Ovary (tissue), 9 donors: ENCODE results near the gene GATB. TPM values are rescaled to one million over a fixed set of nuclear protein-coding genes. Genes with fewer than 3 reads are reported as not detected.

ENCODE experiments used
- DNase-seq, 5 donors: peaks; one replicate each; pipeline ENCODE4 v3.0.0-alpha.2; 2019 to 2020
- H3K27ac ChIP-seq, 2 donors: fragments of 200-600 bp; one replicate each; pipeline versions ENCODE4 v1.5.1 to v1.8.0; 2019 to 2022
- H3K27me3 ChIP-seq: fragments of 200-600 bp; one replicate; pipeline ENCODE4 v1.8.0; 2022
- H3K36me3 ChIP-seq: fragments of 200-600 bp; sonication (generic); one replicate; pipeline ENCODE4 v1.5.1; 2019
- H3K4me1 ChIP-seq: one replicate; pipeline ENCODE4 v1.8.1; 2013; ENCODE audit warnings: mild to moderate bottlenecking, moderate library complexity; ENCODE audit not compliant: insufficient read depth
- H3K4me3 ChIP-seq: fragments of 200-600 bp; sonication (generic); one replicate; pipeline ENCODE4 v1.5.1; 2017
- H3K9me3 ChIP-seq, 2 donors: fragments of 200-600 bp in 1 of 2; sonication (generic) in 1 of 2; one replicate each; pipeline versions ENCODE4 v1.5.1 to v1.8.1; 2013 to 2019; ENCODE audit warnings: mild to moderate bottlenecking in 1 of 2, moderate library complexity in 1 of 2
- EP300 ChIP-seq: sonication (generic); formaldehyde crosslinking; IDR thresholded peaks from one replicate; pipeline ENCODE4 v1.6.1; 2017; ENCODE audit warnings: antibody characterized with exemption
- POLR2A ChIP-seq: fragments of 450-650 bp; IDR thresholded peaks from one replicate; pipeline ENCODE4 v1.6.1; 2017; ENCODE audit warnings: antibody characterized with exemption, mild to moderate bottlenecking, moderate library complexity
- WGBS, 3 donors: extraction: QIAGEN DNeasy Blood & Tissue Kit in 1 of 3; methylation state at CpG; one replicate each; pipeline versions ENCODE4 v1.1.5 to v1.1.7; 2013 to 2017; 5-methylcytosine and 5-hydroxymethylcytosine counted together
- intact Hi-C, 4 donors: fragments of 100-400 bp; cut with DNase I; formaldehyde crosslinking; loops; one replicate each; pipeline versions ENCODE4 v1.11.0 to v1.15.1; 2022 to 2023
- polyA plus RNA-seq, 2 donors: library from polyadenylated mRNA; stranded (reverse); fragments of 200-250 nt in 1 of 2; fragments of 350-450 nt in 1 of 2; fragmentation: Illumina TruSeq in 1 of 2; extraction: RNeasy Lipid Tissue Mini Kit (QIAGEN cat#74804) in 1 of 2; gene quantifications; one replicate each; pipeline ENCODE4 v1.2.3, GENCODE V29; 2013 to 2014
- total RNA-seq, 7 donors: library from RNA; depleted of rRNA in 2 of 7; stranded (reverse); fragments of >200 nt in 2 of 7; fragmentation: NEBNext Ultra II Directional in 3 of 7; extraction: Animal tissue kit (Norgen Biotek cat#: 25700) in 3 of 7; gene quantifications; one replicate each; pipeline versions ENCODE4 v1.1.0 to v1.2.4, GENCODE V29; 2016 to 2023
- TF ChIP-seq, protein P1 (sequence below), 3 donors: fragments of 450-650 bp in 2 of 3; fragments of 200-600 bp in 1 of 3; IDR thresholded peaks; one replicate each; pipeline versions ENCODE4 v1.5.1 to v1.8.0; 2016 to 2022; ENCODE audit warnings: antibody characterized with exemption in 3 of 3, mild to moderate bottlenecking in 1 of 3
- donor health status: DM: no; HTN: no; CAD: no; lungs with moderate emphysema.
- donor health status: DM: no; HTN: no; CAD: no.
- donor health status: Bipolar disorder and iron deficiency.
- donor health status: DM: yes; HTN: yes; CAD: no.
- donor health status: DM: no; HTN: no; CAD: no.
- donor health status: DM: yes; HTN: yes; CAD: no.

GATB gene
- total and polyA plus RNA-seq, 9 donors = 10.0 to 21.3 (median 13.0) TPM

DNA sequence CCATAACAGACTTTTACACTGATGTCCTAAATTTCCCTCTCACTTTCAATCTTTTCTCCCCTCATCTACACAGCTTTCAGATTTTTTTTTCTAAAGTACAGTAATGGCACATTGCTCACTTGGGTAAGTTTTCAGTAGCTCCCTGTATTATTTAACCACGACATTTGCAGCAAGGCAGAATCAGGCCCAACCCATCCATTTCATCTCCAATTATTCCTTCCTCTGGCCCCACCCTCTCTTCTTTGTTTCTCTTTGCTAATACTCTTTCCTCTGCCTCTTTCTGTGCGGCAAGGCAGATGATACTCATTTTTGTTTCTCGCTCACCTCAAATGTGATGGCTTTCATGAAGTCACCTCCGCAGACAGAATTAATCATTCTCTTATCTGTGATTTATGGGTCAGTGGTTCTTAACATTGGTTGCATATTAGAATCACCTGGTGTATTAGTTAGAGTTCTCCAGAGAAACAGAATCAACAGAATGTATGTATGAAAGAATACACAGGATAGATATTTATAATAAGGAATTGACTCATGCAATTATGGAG, 43.4 kb upstream of the GATB start:
- no peak overlapping the region for H3K4me3 ChIP-seq
- H3K4me1 ChIP-seq = no peaks in the 10 kb centered on the region
- no peak for DNase-seq
- no peak overlapping the region for H3K27ac ChIP-seq
- WGBS, 3 donors = 85 to 92% (median 92%) methylated on average over 4 of the region's 4 CpGs
- intact Hi-C loops = no loop called here
- no peaks in the 10 kb centered on the region for H3K27me3 ChIP-seq
- no peaks in the 10 kb centered on the region for H3K9me3 ChIP-seq
- no peak for TF ChIP-seq EP300
- TF ChIP-seq POLR2A = no peak
- TF ChIP-seq, protein P1, sequence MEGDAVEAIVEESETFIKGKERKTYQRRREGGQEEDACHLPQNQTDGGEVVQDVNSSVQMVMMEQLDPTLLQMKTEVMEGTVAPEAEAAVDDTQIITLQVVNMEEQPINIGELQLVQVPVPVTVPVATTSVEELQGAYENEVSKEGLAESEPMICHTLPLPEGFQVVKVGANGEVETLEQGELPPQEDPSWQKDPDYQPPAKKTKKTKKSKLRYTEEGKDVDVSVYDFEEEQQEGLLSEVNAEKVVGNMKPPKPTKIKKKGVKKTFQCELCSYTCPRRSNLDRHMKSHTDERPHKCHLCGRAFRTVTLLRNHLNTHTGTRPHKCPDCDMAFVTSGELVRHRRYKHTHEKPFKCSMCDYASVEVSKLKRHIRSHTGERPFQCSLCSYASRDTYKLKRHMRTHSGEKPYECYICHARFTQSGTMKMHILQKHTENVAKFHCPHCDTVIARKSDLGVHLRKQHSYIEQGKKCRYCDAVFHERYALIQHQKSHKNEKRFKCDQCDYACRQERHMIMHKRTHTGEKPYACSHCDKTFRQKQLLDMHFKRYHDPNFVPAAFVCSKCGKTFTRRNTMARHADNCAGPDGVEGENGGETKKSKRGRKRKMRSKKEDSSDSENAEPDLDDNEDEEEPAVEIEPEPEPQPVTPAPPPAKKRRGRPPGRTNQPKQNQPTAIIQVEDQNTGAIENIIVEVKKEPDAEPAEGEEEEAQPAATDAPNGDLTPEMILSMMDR (IDR thresholded peaks at IDR 0.05) = no peak
- H3K36me3 ChIP-seq = no peaks in the 10 kb centered on the region

DNA sequence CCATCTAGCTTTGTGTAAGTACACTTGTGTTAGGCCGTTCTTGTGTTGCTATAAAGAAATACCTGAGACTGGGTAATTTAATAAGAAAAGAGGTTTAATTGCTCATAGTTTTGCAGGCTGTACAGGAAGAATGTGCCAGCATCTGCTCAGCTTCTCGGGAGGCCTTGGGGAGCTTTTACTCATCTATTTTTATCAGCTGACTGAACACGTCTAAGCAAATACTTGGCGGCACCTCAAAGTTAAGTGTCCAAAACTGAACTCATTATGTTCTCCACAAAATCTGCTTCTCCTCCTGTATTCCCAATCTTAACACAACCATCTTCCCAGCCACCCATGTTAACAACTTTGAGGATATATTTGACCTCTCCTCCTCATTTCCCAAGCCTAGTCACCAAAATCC, 42.4 kb upstream of the GATB start:
- intact Hi-C loops = no loop called here
- H3K4me1 ChIP-seq = no peaks in the 10 kb centered on the region
- no peaks in the 10 kb centered on the region for H3K36me3 ChIP-seq
- H3K9me3 ChIP-seq = no peaks in the 10 kb centered on the region
- TF ChIP-seq EP300 (no peak), POLR2A (no peak)
- TF ChIP-seq, protein P1 (IDR thresholded peaks at IDR 0.05) = no peak
- 50 to 59% (median 50%) methylated on average over 4 of the region's 4 CpGs for WGBS, 3 donors
- no peak overlapping the region for H3K4me3 ChIP-seq
- H3K27me3 ChIP-seq = no peaks in the 10 kb centered on the region
- DNase-seq = no peak
- no peak overlapping the region for H3K27ac ChIP-seq

DNA sequence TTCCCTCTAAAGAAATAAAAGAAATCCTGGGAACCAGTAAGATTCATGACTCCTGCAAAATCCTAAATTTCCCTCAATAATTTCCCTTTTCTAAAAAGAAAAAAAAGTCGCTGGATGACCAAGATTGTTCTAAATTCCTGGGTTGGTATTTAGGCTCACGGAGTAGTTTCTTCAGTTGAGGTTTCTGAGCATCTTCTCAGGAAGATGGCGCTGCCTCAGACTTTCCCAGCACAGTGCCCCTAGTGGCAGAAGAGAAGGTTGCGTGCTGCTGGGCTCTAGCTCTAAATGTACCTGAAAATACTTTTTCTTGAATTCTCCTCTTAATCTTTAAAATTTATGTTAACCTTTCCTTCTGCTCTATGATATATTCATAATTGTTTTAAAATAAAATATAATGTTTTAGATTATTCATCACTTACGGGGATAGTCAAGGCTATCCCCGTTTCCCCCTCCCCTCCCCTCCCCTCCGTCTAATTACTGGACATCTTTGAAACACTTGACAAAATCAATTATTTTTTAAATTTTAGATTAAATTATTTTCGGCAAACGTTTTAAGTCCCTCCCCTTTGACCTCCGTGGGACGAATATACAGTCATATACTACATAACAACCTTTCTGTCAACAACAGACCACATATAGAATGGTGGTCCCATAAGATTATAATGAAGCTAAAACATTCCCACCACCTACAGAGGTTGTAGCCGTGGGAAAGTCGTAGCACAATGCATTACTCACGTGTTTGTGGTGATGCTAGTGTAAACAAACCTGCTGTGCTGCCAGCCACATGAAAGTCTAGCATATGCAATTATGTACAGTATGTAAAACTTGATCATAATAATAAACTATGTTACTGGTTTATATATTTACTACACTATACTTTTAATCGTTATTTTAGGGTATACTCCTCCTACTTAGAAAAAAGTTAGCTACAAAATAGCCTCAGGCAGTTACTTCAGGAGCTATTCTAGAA, 41.0 kb upstream of the GATB start:
- H3K27ac ChIP-seq = no peak overlapping the region
- H3K36me3 ChIP-seq = no peaks in the 10 kb centered on the region
- H3K27me3 ChIP-seq = no peaks in the 10 kb centered on the region
- H3K9me3 ChIP-seq = no peaks in the 10 kb centered on the region
- intact Hi-C loops = no loop called here
- peak in 1 of 5 donors; percentile 22 for DNase-seq
- 68 to 73% (median 72%) methylated on average over 15 of the region's 15 CpGs for WGBS, 3 donors
- H3K4me1 ChIP-seq = no peaks in the 10 kb centered on the region
- TF ChIP-seq POLR2A (no peak), EP300 (no peak)
- H3K4me3 ChIP-seq = no peak overlapping the region

DNA sequence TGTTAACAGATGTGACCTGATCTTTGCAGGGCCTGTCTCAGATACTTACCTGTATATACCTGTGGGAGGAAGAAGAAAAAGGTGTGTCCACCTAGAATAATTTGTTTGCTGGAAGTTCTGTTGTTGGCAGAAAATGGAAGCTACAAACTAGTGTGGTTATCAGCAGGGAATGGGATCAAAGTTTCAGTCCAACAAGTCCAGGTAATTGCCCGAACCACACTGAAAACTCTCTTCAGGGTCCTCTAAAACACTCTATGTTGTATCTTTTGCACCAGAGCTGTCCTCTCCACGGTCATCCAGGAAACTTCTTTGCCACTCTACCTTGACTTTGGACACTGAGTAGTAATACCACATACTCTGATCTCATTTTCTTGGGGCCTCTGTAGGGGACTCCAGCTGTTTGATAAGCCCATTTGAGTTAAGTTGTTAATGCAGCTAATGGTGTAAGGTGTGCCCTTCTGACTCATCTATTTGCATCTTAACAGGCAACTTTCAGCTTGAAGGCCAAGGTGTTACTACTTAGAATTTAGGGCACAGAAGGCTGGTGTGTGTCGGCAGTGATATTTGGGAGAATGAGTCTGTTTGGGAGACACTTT, 38.7 kb upstream of the GATB start:
- no peak overlapping the region for H3K4me3 ChIP-seq
- H3K4me1 ChIP-seq = no peaks in the 10 kb centered on the region
- WGBS, 3 donors = 79 to 89% (median 85%) methylated on average over 3 of the region's 3 CpGs
- H3K27me3 ChIP-seq = no peaks in the 10 kb centered on the region
- DNase-seq = no peak
- intact Hi-C loops = no loop called here
- TF ChIP-seq, protein P1 (IDR thresholded peaks at IDR 0.05) = no peak
- TF ChIP-seq POLR2A (no peak), EP300 (no peak)
- no peaks in the 10 kb centered on the region for H3K9me3 ChIP-seq
- H3K36me3 ChIP-seq = no peaks in the 10 kb centered on the region
- no peak overlapping the region for H3K27ac ChIP-seq
